K562 (cell line): ENCODE results near the gene ARL5C. TPM values are rescaled to one million over a fixed set of nuclear protein-coding genes. Genes with fewer than 3 reads are reported as not detected.
A peak's percentile ranks its signal among the peaks of the same experiment; 100 is the strongest.

Source experiments
- CBX8 ChIP-seq: fragments of 200-600 bp; sonication (generic); IDR thresholded peaks from 2 replicates; pipeline ENCODE4 v1.6.1; 2012; ENCODE audit warnings: borderline replicate concordance, mixed run types, low read depth, mild to moderate bottlenecking, moderate library complexity, mixed read lengths, low read length, control low read depth, inconsistent platforms; ENCODE audit not compliant: poor library complexity, severe bottlenecking; ENCODE audit errors: extremely low read depth
- CC2D1A ChIP-seq: fragments of 450-650 bp; IDR thresholded peaks from 2 replicates; pipeline ENCODE4 v1.6.1; 2017; ENCODE audit warnings: mild to moderate bottlenecking
- CHD1 ChIP-seq: fragments of 200-600 bp; sonication (generic); IDR thresholded peaks from one replicate; pipeline ENCODE4 v1.6.1; 2012; ENCODE audit warnings: mild to moderate bottlenecking, moderate library complexity, low read length, inconsistent platforms
- FOXJ2 ChIP-seq: fragments of 200-800 bp; sonication (Bioruptor generic); IDR thresholded peaks from 2 replicates; pipeline ENCODE4 v1.6.1; 2016; ENCODE audit warnings: missing genetic modification characterization, missing compliant biosample characterization
- KDM4B ChIP-seq, 2 experiments: fragments of 450-650 bp in 1 of 2; sonication (generic) in 1 of 2; IDR thresholded peaks; 2 replicates each; pipeline ENCODE4 v1.6.1; 2016 to 2017; ENCODE audit warnings: borderline replicate concordance in 2 of 2, antibody characterized with exemption in 1 of 2, low read depth in 1 of 2, mild to moderate bottlenecking in 1 of 2
- MAFG ChIP-seq: fragments of 450-650 bp; conservative IDR thresholded peaks from 2 replicates; pipeline ENCODE4 v1.6.1; 2016; ENCODE audit warnings: missing genetic modification characterization, missing compliant biosample characterization
- MBD2 ChIP-seq: sonication (generic); IDR thresholded peaks from 2 replicates; pipeline ENCODE4 v1.6.1; 2016; ENCODE audit warnings: low read depth, borderline replicate concordance
- MYNN ChIP-seq, 2 experiments: sonication (generic); formaldehyde crosslinking in 1 of 2; IDR thresholded peaks; 2 replicates each; pipeline versions ENCODE4 v1.5.0 to v1.6.1; 2016 to 2020; ENCODE audit warnings: antibody characterized with exemption in 1 of 2, missing genetic modification reagents in 1 of 2
- NFRKB ChIP-seq: fragments of 450-650 bp; IDR thresholded peaks from 2 replicates; pipeline ENCODE4 v1.6.1; 2016; ENCODE audit warnings: low read depth
- OTX1 ChIP-seq: fragments of 450-650 bp; formaldehyde crosslinking; IDR thresholded peaks from 2 replicates; pipeline ENCODE4 v1.4.0; 2022; ENCODE audit warnings: mild to moderate bottlenecking
- POLR2A ChIP-seq: fragments of 450-650 bp; conservative IDR thresholded peaks from 2 replicates; pipeline ENCODE4 v1.6.1; 2016
- POLR2H ChIP-seq: IDR thresholded peaks from 2 replicates; pipeline ENCODE4 v1.6.1; 2016; ENCODE audit warnings: missing genetic modification characterization, low read depth, mild to moderate bottlenecking, control low read depth, missing compliant biosample characterization, moderate library complexity
- RBM22 ChIP-seq: fragments of 200-400 bp; formaldehyde crosslinking; IDR thresholded peaks from 2 replicates; pipeline ENCODE4 v1.6.1; 2018; ENCODE audit warnings: low read length, low read depth; ENCODE audit not compliant: poor library complexity, severe bottlenecking
- SIX5 ChIP-seq, 2 experiments: IDR thresholded peaks; 2 replicates each; pipeline ENCODE4 v1.6.1; 2011; ENCODE audit warnings: low read length in 2 of 2, borderline replicate concordance in 1 of 2, low read depth in 1 of 2, mild to moderate bottlenecking in 1 of 2, moderate library complexity in 1 of 2; ENCODE audit not compliant: insufficient read depth in 1 of 2
- SMAD1 ChIP-seq: fragments of 150-350 bp; IDR thresholded peaks from 2 replicates; pipeline ENCODE4 v1.6.1; 2014; ENCODE audit warnings: low read length, low read depth; ENCODE audit not compliant: partially characterized antibody
- TCF7 ChIP-seq: sonication (generic); IDR thresholded peaks from 2 replicates; pipeline ENCODE4 v1.6.1; 2016; ENCODE audit warnings: antibody characterized with exemption, borderline replicate concordance
- TEAD2 ChIP-seq: fragments of 450-650 bp; IDR thresholded peaks from 2 replicates; pipeline ENCODE4 v1.6.1; 2016; ENCODE audit warnings: missing genetic modification characterization, control low read depth, missing compliant biosample characterization
- TGIF2 ChIP-seq: sonication (generic); formaldehyde crosslinking; IDR thresholded peaks from 2 replicates; pipeline ENCODE4 v1.8.1; 2022; ENCODE audit warnings: mild to moderate bottlenecking, missing genetic modification reagents, moderate library complexity
- YY1 ChIP-seq, 3 experiments: IDR thresholded peaks; 2 replicates each; pipeline ENCODE4 v1.6.1; 2011; ENCODE audit warnings: low read length in 2 of 3, mild to moderate bottlenecking in 2 of 3, moderate library complexity in 2 of 3, borderline replicate concordance in 1 of 3, control low read depth in 1 of 3, low read depth in 1 of 3; ENCODE audit not compliant: insufficient read depth in 3 of 3, insufficient replicate concordance in 2 of 3, control insufficient read depth in 1 of 3, insufficient read length in 1 of 3; ENCODE audit errors: extremely low read depth in 1 of 3
- ZNF140 ChIP-seq: fragments of 250-450 bp; sonication (Bioruptor Pico); IDR thresholded peaks from 2 replicates; pipeline ENCODE4 v1.8.0; 2021; ENCODE audit warnings: moderate library complexity, mild to moderate bottlenecking, inconsistent platforms
- ZNF239 ChIP-seq: fragments of 250-450 bp; sonication (Bioruptor Pico); IDR thresholded peaks from 2 replicates; pipeline ENCODE4 v1.4.0; 2020; ENCODE audit warnings: mild to moderate bottlenecking
- ZNF561 ChIP-seq: fragments of 450-650 bp; formaldehyde crosslinking; conservative IDR thresholded peaks from 2 replicates; pipeline ENCODE4 v1.4.0; 2020; ENCODE audit warnings: mild to moderate bottlenecking, moderate library complexity
- ZNF780A ChIP-seq: fragments of 250-450 bp; sonication (Bioruptor Pico); IDR thresholded peaks from 2 replicates; pipeline ENCODE4 v1.5.0; 2021; ENCODE audit warnings: mild to moderate bottlenecking
- polyA plus RNA-seq, 8 experiments: library from polyadenylated mRNA; depleted of rRNA in 4 of 8; stranded (reverse) in 5 of 8; unstranded in 3 of 8; fragments of >200 nt; fragmentation: Nextera tagmentation in 2 of 8; fragmentation: Illumina TruSeq in 1 of 8; extraction: Ambion mirVana in 2 of 8; extraction: Trizol in 1 of 8; gene quantifications; 2 replicates each; pipeline versions ENCODE4 v1.2.1 to v1.2.3, GENCODE V29; 2011 to 2014; ENCODE audit warnings: inconsistent platforms in 1 of 8, missing spikeins in 1 of 8
- total RNA-seq, 7 experiments: library from RNA; depleted of rRNA in 6 of 7; stranded (reverse); fragments of >200 nt in 6 of 7; fragmentation: Illumina TruSeq in 2 of 7; extraction: Trizol in 2 of 7; gene quantifications; 2 replicates each; pipeline versions ENCODE4 v1.2.1 to v1.2.3, GENCODE V29; 2011 to 2021; ENCODE audit warnings: low replicate concordance in 1 of 7
- TF ChIP-seq, protein P1 (sequence below): sonication (generic); formaldehyde crosslinking; IDR thresholded peaks from 2 replicates; pipeline ENCODE4 v1.4.0; 2020; ENCODE audit warnings: mild to moderate bottlenecking, missing genetic modification reagents
- TF ChIP-seq, protein P2 (sequence below): fragments of 250-450 bp; sonication (Bioruptor Pico); IDR thresholded peaks from 2 replicates; pipeline ENCODE4 v1.8.0; 2021; ENCODE audit warnings: moderate library complexity, mild to moderate bottlenecking, inconsistent platforms

Gene ARL5C
- total and polyA plus RNA-seq, 9 of the 15 experiments (the other 6 are each of a cell fraction or from before 2014, with no cell fraction given) = not detected

DNA sequence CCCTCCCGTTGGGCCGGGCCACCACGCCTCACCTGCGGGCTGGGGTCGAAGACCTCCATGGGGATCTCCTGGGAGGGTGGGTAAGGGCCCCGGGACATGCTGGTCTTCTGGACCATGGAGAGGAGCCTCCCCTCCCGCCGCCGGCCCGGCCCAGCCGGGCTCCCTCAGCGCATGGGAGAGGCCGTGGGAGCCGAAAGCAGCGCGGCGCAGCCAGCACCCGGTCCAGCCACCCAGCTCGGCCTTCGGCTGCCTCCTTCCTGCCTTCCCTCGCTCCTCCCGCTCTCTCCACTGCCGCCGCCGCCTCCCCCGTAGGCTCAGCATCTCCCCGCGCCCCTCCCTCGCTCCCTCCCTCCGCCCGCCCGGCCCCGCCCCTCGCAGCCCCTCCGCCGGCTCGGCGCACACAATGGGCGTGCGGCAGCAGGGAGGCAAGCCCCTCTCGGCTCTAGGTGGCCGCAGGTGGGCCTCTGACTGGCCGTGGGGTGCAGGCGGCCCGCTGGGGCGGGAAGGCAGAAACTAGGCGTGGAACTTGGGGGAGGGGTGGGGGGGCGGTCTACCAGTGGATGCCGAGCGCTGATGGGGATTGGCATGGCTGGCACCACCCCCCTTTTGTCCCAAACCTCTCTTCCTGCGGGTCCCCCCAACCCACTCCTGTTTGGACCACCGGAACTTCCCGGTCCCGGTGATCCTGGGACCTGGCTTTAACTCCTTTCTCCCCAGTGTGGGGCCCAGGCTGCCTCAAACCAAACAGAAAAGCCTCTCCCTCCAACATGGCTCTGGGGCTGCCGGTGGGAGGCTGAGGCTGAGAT, 31.6 kb upstream of the ARL5C start, which contains the start of gene CACNB1 (continued):
- TF ChIP-seq, protein P1, sequence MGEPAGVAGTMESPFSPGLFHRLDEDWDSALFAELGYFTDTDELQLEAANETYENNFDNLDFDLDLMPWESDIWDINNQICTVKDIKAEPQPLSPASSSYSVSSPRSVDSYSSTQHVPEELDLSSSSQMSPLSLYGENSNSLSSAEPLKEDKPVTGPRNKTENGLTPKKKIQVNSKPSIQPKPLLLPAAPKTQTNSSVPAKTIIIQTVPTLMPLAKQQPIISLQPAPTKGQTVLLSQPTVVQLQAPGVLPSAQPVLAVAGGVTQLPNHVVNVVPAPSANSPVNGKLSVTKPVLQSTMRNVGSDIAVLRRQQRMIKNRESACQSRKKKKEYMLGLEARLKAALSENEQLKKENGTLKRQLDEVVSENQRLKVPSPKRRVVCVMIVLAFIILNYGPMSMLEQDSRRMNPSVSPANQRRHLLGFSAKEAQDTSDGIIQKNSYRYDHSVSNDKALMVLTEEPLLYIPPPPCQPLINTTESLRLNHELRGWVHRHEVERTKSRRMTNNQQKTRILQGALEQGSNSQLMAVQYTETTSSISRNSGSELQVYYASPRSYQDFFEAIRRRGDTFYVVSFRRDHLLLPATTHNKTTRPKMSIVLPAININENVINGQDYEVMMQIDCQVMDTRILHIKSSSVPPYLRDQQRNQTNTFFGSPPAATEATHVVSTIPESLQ (CRISPR knock-in tag) = no peak
- TF ChIP-seq OTX1 (CRISPR knock-in tag) (no peak), MAFG (tag) (no peak), CHD1 (no peak), ZNF780A (CRISPR knock-in tag) (no peak), RBM22 (no peak), SMAD1 (no peak), CC2D1A (no peak), TCF7 (no peak), YY1 (IDR thresholded peaks at IDR 0.05; ENCODE audit: borderline replicate concordance in 1 of 3, control insufficient read depth in 1 of 3, extremely low read depth in 1 of 3, insufficient read depth in 3 of 3, insufficient read length in 1 of 3, insufficient replicate concordance in 2 of 3, low read depth in 1 of 3, low read length in 2 of 3) (peak in 1 of 3 experiments; percentile 31), TGIF2 (CRISPR knock-in tag) (no peak), NFRKB (no peak), ZNF140 (CRISPR knock-in tag) (no peak), FOXJ2 (tag) (no peak), ZNF561 (CRISPR knock-in tag) (no peak), SIX5 (IDR thresholded peaks at IDR 0.05; ENCODE audit: borderline replicate concordance in 1 of 2, insufficient read depth in 1 of 2, low read depth in 1 of 2, low read length in 2 of 2) (no peak), TEAD2 (no peak), POLR2H (tag) (no peak), ZNF239 (CRISPR knock-in tag) (no peak), MBD2 (0 out of 2 replicates have a peak, but pooled peaks have one; percentile 40), KDM4B (IDR thresholded peaks at IDR 0.05; ENCODE audit: borderline replicate concordance in 2 of 2, low read depth in 1 of 2) (0 out of 4 replicates have a peak, but pooled peaks of 1 of the 2 experiments have one; percentile 50), MYNN (IDR thresholded peaks at IDR 0.05) (no peak), MYNN (CRISPR knock-in tag; IDR thresholded peaks at IDR 0.05) (no peak), POLR2A (peak; percentile 61), CBX8 (no peak)
- TF ChIP-seq, protein P2, sequence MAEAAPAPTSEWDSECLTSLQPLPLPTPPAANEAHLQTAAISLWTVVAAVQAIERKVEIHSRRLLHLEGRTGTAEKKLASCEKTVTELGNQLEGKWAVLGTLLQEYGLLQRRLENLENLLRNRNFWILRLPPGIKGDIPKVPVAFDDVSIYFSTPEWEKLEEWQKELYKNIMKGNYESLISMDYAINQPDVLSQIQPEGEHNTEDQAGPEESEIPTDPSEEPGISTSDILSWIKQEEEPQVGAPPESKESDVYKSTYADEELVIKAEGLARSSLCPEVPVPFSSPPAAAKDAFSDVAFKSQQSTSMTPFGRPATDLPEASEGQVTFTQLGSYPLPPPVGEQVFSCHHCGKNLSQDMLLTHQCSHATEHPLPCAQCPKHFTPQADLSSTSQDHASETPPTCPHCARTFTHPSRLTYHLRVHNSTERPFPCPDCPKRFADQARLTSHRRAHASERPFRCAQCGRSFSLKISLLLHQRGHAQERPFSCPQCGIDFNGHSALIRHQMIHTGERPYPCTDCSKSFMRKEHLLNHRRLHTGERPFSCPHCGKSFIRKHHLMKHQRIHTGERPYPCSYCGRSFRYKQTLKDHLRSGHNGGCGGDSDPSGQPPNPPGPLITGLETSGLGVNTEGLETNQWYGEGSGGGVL (CRISPR knock-in tag) = no peak
